ENCODE measurements around the gene AIDA.
A peak's percentile ranks its signal among the peaks of the same experiment; 100 is the strongest.

The AIDA gene

GRCh38 chr1:222652676-222653075 lies 59.6 kb downstream of the AIDA start:
- DNase-seq (ENCODE audit: low spot score) (no peak), FAIRE-seq (no peak)

DNA sequence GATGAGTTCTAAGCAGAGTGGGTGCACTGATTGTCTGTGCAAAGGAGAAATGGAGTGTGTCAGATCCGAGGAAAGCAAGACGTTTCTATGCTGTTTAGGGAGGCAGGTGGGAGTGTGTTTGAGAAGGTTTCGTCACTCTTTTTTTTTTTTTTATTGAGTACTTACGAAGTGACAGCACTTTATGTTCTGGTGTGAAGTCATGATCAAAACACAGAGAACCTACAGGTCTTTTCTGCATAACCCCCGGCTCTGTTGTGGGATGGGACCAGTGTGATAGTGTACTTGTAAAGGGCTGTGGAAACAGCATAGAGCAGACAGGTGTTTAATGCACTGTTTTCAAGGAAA lies 67.7 kb downstream of the AIDA start:
- DNase-seq (ENCODE audit: low spot score) (no peak), FAIRE-seq (no peak)

- FAIRE-seq (peak; percentile 61), DNase-seq (ENCODE audit: low spot score) (peak; percentile 96)
These were observed 68.2 kb downstream of the AIDA start for GRCh38 chr1:222643938-222644635.

DNA sequence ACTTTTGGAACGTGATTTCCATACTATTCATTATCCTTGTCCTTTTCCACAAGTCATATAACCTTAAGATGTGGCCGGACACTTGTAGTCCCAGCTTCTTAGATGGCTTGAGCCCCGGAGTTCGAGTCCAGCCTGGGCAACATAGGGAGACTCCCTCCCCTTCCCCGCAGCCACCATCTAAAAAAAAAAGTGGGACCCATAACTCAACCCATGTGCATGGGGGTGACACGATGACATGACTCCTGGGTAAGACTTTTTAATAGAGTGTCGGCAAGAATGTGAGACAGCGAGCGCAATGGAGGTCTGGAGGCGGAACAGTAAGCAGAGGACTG lies 68.7 kb downstream of the AIDA start:
- DNase-seq (ENCODE audit: low spot score) = no peak
- no peak for FAIRE-seq

DNA sequence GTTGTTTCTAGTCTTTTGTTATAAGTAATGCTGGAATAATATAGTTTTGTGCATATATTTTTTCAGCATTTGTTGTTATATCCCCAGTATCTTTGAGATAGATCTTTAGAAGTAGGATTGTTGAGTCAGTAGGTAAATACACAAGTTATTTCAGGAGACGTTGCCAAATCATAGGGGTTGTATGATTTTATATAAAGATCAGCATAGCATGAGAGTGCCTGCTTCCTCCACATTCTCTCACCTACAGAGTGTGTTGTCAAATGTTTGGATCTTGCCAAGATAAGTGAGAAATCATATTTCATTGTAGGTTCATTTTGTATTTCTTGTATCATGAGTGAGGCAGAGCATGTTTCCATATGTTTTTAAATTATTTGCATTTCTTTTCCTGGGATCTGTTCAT lies 69.8 kb downstream of the AIDA start:
- FAIRE-seq (no peak), DNase-seq (ENCODE audit: low spot score) (no peak)

GRCh38 chr1:222641269-222641948 lies 70.9 kb downstream of the AIDA start:
- DNase-seq (ENCODE audit: low spot score) (no peak), FAIRE-seq (no peak)

GRCh38 chr1:222634180-222635013 lies 77.9 kb downstream of the AIDA start:
- FAIRE-seq (no peak), DNase-seq (ENCODE audit: low spot score) (peak; percentile 55)

GRCh38 chr1:222632749-222633148 lies 79.5 kb downstream of the AIDA start:
- DNase-seq (ENCODE audit: low spot score) = no peak
- FAIRE-seq = no peak

GRCh38 chr1:222631611-222632208 lies 80.6 kb downstream of the AIDA start:
- DNase-seq (ENCODE audit: low spot score) = no peak
- FAIRE-seq = no peak

- no peak for DNase-seq (ENCODE audit: low spot score)
- FAIRE-seq = no peak
These were observed 82.3 kb downstream of the AIDA start for GRCh38 chr1:222629921-222630535.

- FAIRE-seq = no peak
- no peak for DNase-seq (ENCODE audit: low spot score)
These were observed 85.1 kb downstream of the AIDA start for GRCh38 chr1:222627232-222627631.

DNA sequence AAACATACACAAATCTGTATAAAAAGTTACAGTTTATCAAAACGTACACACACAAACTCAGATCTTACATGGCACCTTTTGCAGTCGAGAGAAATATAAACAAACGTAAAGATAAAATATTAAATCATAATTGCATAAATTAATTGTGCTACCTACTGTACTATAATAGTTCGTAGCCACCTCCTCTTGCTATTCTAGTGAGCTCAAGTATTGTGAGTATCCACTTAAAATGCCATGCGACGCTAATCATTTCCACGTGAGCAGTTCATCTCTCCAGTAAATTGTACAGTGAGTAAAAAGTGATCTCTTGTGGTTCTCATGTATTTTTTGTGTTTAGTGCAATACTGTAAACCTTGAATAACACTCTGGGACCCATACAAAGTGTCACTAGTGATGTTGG lies 88.1 kb downstream of the AIDA start:
- FAIRE-seq (no peak), DNase-seq (ENCODE audit: low spot score) (no peak)

DNA sequence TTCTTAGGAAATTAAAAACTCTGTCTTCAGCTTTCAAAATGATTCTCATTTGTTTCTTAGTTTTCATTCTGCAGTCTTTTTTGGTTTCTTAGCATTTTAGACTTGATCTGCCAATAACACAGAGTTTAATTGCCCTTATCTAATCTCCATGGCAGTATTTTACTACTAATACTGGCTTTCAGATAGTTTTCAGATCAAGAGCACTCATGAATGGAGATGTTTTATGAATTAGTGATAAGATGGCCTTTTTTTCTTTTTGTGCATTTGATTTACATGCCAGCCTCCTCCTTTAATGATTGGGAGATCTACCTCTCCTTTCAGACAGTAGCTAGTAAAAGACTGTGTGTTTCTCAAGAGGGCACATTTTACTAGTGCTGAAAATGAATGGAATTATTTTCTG lies 88.8 kb downstream of the AIDA start:
- FAIRE-seq (no peak), DNase-seq (ENCODE audit: low spot score) (no peak)

DNA sequence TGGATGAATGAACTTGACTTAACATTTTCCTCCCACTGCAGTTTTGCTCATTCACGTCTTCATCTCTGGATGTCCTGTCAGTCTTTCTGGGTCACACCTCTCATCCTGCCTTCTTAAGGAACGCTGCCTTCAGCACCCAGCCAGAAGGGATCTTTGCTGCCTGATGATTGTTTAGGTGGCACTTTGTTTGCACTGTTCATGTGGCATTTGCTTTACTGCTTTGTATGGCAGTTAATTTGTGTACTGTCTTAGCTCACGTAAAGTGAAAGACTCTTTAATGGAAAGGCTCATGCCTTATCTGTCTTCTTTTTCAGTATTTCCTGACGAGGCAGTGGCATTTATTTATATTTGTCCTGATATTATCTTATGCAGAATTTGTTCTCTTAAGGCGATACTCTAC lies 89.5 kb downstream of the AIDA start:
- no peak for DNase-seq (ENCODE audit: low spot score)
- FAIRE-seq = no peak

- no peak for FAIRE-seq
- no peak for DNase-seq (ENCODE audit: low spot score)
These were observed 91.7 kb downstream of the AIDA start for GRCh38 chr1:222620566-222620965.

DNA sequence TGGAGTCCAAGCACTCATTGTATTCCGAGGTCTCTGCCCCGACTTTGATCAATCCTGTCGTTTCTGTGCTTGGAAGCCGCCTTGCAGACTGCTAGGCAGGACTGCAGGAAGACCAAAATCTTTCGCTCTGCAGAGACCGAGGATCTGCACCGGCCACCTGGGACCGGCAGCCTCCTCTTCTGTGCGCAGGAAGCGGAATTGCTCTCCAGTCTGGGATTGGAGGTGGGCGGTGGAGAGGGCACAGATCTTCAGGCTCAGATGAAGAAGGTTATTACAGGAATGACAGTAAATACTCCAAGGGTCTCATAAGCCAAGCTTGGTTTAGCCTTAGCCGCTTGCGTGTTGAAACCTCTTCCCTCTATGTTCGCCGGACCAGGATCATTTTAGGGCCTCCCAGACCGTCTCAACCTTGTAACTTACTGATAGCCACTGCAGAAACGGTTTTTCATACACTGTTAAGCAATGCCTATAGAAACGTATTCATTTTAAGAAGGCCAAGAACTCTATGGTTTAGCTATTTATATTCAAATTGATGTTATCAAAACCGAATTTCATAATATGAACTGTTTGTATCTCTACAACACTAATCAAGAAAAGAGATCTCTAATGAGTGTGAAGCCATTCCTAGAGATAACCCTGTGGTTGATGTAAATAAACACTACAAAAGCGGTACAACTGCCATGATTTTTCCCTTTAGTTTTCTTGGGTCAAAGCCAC lies 93.3 kb downstream of the AIDA start:
- FAIRE-seq (no peak), DNase-seq (ENCODE audit: low spot score) (peak; percentile 52)

Data from urothelium cell line (cell line).